Motor neuron (in vitro differentiated cells): ENCODE results near the gene MIGA2. TPM values are rescaled to one million over a fixed set of nuclear protein-coding genes. Genes with fewer than 3 reads are reported as not detected.

Experiments used
- ATAC-seq, 8 experiments: fragments of 200-7000 bp; cut with Tn5 transposase; replicated peaks in 6 of 8; 2 replicates each; pipeline ENCODE4 v1.8.0; 2021; ENCODE audit warnings: mild to moderate bottlenecking in 8 of 8, moderate library complexity in 8 of 8
- H3K27ac ChIP-seq, 2 donors: fragments of 250-450 bp; sonication (Bioruptor Pico); 2 replicates each; pipeline ENCODE4 v1.9.0; 2021; ENCODE audit warnings: antibody characterized with exemption in 2 of 2, mild to moderate bottlenecking in 2 of 2, moderate library complexity in 1 of 2
- H3K4me1 ChIP-seq, 2 donors: fragments of 250-450 bp; sonication (Bioruptor Pico); replicated peaks in 1 of 2; 2 replicates each; pipeline ENCODE4 v1.6.1; 2021; ENCODE audit warnings: antibody characterized with exemption in 2 of 2, mild to moderate bottlenecking in 2 of 2, moderate library complexity in 1 of 2
- H3K4me3 ChIP-seq, 5 donors: fragments of 250-450 bp; sonication (Bioruptor Pico); 2 replicates each; pipeline ENCODE4 v1.9.0; 2021; ENCODE audit warnings: antibody characterized with exemption in 5 of 5, mild to moderate bottlenecking in 5 of 5, moderate library complexity in 4 of 5
- WGBS, 10 experiments: fragments of 450-650 bp; shearing (Covaris generic); methylation state at CpG; one replicate each; pipeline ENCODE4 v1.0.0; 2022; 5-methylcytosine and 5-hydroxymethylcytosine counted together
- in situ Hi-C, 9 experiments: fragments of 400-800 bp; cut with MboI; loops; one replicate each; pipeline ENCODE4 v1.15.0; 2021; ENCODE audit warnings: low sequenced_read_pairs in 9 of 9, low pct_unique_long_range_greater_than_20kb in 2 of 9; ENCODE audit not compliant: unreplicated experiment in 9 of 9
- total RNA-seq, 8 experiments: library from RNA; unstranded; fragments of 300-600 nt; gene quantifications; 2 replicates each; pipeline versions ENCODE4 v1.2.3 to v1.2.4, GENCODE V29; 2022

The MIGA2 gene
- total RNA-seq, 8 experiments from 2014 or later = 12.0 to 44.2 (median 15.9) TPM

- peak; percentile 83 to 94 (median 88) for ATAC-seq
- in situ Hi-C loops = no loop called here
- Histone ChIP-seq H3K4me1 (no peaks in the 10 kb centered on the region), H3K27ac (peak overlapping the region in 1 of 2 donors; percentile 2), H3K4me3 (no peak overlapping the region)
- WGBS, 10 experiments = 0 to 100% (median 19%) methylated on average over 1 to 9 of the region's 21 CpGs; no CpG with 5 or more reads in 3 of the 10 experiments
Measured at GRCh38 chr9:129006328-129007034, 29.9 kb upstream of the MIGA2 start.

GRCh38 chr9:129007035-129007765 is 29.2 kb upstream of the MIGA2 start:
- Histone ChIP-seq H3K27ac (no peak overlapping the region), H3K4me3 (no peak overlapping the region), H3K4me1 (no peaks in the 10 kb centered on the region)
- in situ Hi-C loops = no loop called here
- ATAC-seq = peak in 7 of 8 experiments; percentile 2 to 19 (median 6)
- 67 to 100% (median 100%) methylated on average over 1 to 4 of the region's 14 CpGs; no CpG with 5 or more reads in 3 of the 10 experiments for WGBS, 10 experiments

- H3K4me1 ChIP-seq = no peaks in the 10 kb centered on the region
- no peak for ATAC-seq
- no peak overlapping the region for H3K4me3 ChIP-seq
- no peak overlapping the region for H3K27ac ChIP-seq
- 100% methylated on average over 1 of the region's 18 CpGs; no CpG with 5 or more reads in 6 of the 10 experiments for WGBS, 10 experiments
- in situ Hi-C loops = no loop called here
Measured at GRCh38 chr9:129007766-129008468, 28.5 kb upstream of the MIGA2 start.

GRCh38 chr9:129008469-129008965 is 27.9 kb upstream of the MIGA2 start:
- WGBS, 10 experiments = 70 to 100% (median 88%) methylated on average over 1 to 2 of the region's 6 CpGs; no CpG with 5 or more reads in 6 of the 10 experiments
- Histone ChIP-seq H3K4me3 (no peak overlapping the region), H3K27ac (no peak overlapping the region), H3K4me1 (no peaks in the 10 kb centered on the region)
- no peak for ATAC-seq
- in situ Hi-C loops = no loop called here

DNA sequence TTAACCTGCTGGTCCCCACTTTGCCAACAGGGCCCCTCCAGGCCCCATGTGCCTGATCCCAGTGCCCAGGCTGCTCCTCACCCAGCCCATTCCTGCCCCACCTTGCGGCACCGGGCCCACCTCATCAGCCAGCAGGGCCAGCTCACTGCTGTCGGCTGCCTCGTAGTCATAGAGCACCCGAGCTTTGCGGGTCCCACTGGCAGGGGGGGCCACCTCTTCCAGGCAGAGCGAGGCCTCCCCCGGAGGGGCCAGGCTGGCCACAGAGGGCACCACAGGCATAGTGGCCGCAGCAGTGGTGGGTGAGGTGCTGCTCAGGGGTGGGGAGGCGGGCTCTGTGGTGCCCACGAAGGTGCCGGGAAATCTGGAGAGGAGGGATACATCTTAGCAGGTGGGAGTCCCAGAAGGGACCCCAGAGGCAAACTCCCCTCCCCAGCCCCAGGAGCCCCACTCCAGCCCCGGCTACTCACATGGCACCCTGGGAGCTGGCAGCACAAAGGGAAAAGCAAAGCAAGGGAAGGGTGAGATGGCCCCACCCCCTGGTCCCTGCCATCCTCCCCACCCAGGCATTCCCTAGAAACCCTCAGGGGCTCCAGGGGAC is 27.3 kb upstream of the MIGA2 start:
- in situ Hi-C loops = no loop called here
- Histone ChIP-seq H3K4me3 (no peak overlapping the region), H3K27ac (no peak overlapping the region), H3K4me1 (no peaks in the 10 kb centered on the region)
- WGBS, 10 experiments = 90% methylated on average over 2 of the region's 13 CpGs; no CpG with 5 or more reads in 9 of the 10 experiments
- no peak for ATAC-seq

- WGBS, 10 experiments = 80 to 100% methylated on average over 1 of the region's 17 CpGs; no CpG with 5 or more reads in 8 of the 10 experiments
Measured at GRCh38 chr9:129009584-129010141, 26.8 kb upstream of the MIGA2 start.

DNA sequence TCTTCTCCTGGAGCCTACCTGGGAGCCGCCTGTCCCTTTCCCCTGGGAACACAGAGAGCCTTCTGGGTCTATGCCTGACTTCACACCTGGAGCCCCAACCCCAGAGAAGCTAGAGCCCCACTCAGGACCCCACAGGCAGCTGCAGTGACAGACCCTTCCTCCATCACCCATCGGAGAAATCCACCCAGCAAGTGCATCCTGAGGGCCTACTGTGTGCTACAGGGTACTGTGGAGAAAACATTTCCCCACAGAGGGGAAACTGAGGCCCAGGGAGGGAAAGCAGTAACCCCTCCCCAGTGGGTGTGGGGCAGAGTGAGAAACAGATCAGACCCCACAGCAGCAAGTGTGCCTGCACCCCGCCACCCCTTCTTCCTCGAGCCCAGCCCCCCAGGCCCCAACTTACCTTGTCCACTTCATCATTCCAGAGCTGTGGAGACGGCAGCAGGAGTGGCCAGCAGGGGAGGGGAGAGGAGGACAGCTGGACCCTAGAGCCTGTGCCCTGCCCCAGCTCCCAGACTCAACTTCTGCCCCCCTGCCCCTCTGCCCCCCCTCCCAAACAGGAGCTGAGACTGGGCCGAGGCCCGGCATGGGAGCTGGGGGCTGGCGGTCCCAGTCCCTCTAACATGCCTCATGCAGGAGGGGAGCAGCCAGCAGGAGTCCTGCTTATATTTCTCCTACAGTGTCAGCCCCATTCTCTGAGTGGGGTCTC is 26.0 kb upstream of the MIGA2 start:
- WGBS, 10 experiments = 100% methylated on average over 1 of the region's 8 CpGs; no CpG with 5 or more reads in 9 of the 10 experiments
- Histone ChIP-seq H3K4me3 (no peak overlapping the region), H3K27ac (no peak overlapping the region), H3K4me1 (no peaks in the 10 kb centered on the region)
- in situ Hi-C loops = no loop called here
- no peak for ATAC-seq

More at GRCh38 chr9:129009584-129010141, 26.8 kb upstream of the MIGA2 start:
- ATAC-seq = no peak
- in situ Hi-C loops = no loop called here
- H3K27ac ChIP-seq = no peak overlapping the region
- no peaks in the 10 kb centered on the region for H3K4me1 ChIP-seq
- no peak overlapping the region for H3K4me3 ChIP-seq

DNA sequence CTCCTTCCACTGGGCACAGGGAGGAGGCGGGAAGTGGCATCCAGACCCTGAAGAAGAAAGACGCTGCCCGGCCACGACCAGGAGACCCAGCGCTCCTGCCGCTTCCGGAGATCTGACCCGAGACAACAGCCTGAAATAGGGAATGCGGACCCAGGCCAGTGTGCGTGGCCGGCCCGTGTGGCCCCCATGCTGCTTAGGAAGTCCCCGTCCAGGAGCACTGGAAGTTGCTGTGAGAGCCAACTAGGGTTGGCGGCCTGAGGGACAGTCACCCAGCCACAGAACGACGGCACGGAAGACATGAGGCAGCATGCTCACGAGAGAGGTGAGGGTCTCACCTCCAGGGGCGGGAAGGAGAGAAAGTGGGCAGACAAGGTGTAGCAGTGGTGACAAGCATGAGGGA is 25.3 kb upstream of the MIGA2 start:
- ATAC-seq = no peak
- Histone ChIP-seq H3K27ac (no peak overlapping the region), H3K4me1 (no peaks in the 10 kb centered on the region), H3K4me3 (no peak overlapping the region)
- in situ Hi-C loops = no loop called here
- 87 to 94% (median 94%) methylated on average over 6 to 7 of the region's 19 CpGs; no CpG with 5 or more reads in 7 of the 10 experiments for WGBS, 10 experiments

- Histone ChIP-seq H3K27ac (no peak overlapping the region), H3K4me1 (no peaks in the 10 kb centered on the region), H3K4me3 (no peak overlapping the region)
- ATAC-seq = peak in 2 of 8 experiments; percentile 8 to 18
- in situ Hi-C loops = no loop called here
- 0 to 100% (median 20%) methylated on average over 1 to 2 of the region's 11 CpGs; no CpG with 5 or more reads in 7 of the 10 experiments for WGBS, 10 experiments
Measured at GRCh38 chr9:129011761-129012181, 24.7 kb upstream of the MIGA2 start.

DNA sequence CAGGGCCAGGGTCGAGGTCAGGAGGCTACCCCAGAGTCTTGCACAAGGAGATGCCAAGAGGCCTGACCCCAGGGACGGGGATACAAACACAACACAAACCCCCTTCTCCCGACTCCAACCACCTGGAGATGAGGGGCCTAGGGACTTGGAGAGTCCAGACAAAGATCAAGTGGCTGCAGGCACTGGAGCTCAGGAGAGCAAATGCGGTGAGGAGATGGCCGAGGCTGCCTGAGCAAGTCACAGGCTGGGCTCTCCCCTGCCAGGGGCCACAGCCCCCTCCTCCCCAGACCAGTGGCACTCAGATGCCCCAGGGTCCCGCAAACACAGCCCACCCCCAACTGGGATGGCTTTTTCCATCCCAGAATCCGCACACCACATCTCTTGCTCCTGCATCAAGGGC is 24.1 kb upstream of the MIGA2 start:
- ATAC-seq = peak in 1 of 8 experiments; percentile 6
- WGBS, 10 experiments = 50% methylated on average over 1 of the region's 7 CpGs; no CpG with 5 or more reads in 9 of the 10 experiments
- Histone ChIP-seq H3K4me3 (no peak overlapping the region), H3K4me1 (no peaks in the 10 kb centered on the region), H3K27ac (no peak overlapping the region)
- in situ Hi-C loops = no loop called here

GRCh38 chr9:129012893-129013448 is 23.5 kb upstream of the MIGA2 start:
- H3K4me3 ChIP-seq = no peak overlapping the region
- no peak for ATAC-seq
- H3K4me1 ChIP-seq = no peaks in the 10 kb centered on the region
- WGBS, 10 experiments = 80 to 95% (median 93%) methylated on average over 1 to 13 of the region's 16 CpGs; no CpG with 5 or more reads in 7 of the 10 experiments
- in situ Hi-C loops = no loop called here
- H3K27ac ChIP-seq = no peak overlapping the region
